ENCODE measurements around the gene FAM180B.
A peak's percentile ranks its signal among the peaks of the same experiment; 100 is the strongest.
"Not testable (repeated sequence)": the region's sequence is repeated elsewhere in the genome, so short reads cannot be mapped to it uniquely, and the experiment has no call there.

Gene FAM180B, protein sequence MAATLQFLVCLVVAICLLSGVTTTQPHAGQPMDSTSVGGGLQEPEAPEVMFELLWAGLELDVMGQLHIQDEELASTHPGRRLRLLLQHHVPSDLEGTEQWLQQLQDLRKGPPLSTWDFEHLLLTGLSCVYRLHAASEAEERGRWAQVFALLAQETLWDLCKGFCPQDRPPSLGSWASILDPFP

DNA sequence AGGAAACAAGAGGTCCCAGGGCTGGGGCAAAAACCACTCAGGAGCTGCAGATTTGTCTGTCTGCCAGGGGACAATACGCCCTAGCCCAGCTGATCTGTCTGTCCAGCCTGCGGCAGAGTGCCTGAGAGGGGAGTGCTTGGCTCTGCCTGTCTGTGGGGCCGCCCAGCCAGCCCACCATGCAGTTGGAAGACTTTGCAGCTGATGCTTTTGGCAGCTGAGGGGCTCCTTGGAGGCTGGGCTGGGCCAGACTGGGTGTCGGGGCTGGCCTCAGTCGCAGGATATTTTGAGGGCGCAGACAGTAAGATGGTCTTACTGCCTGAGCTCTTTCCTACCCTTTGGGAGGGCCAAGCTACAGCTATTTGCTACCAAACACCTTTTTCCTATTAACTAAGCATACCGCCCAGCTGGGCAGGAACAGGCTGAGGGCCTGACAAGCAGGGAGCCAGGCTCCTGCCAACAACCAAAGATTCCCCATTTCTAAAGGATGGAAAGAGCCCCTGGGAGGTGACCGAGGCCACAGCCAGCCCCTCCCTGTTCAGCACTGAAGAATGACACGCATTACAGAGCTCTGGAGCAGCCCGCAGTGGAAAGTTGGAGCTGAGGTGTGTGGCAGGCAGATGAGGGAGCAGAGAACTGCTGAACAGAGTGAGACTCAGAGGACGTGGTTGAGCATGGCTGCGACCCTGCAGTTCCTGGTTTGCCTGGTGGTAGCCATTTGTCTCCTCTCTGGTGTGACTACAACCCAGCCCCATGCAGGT, at the start of gene FAM180B:
Gene FAM180B (plus strand): TSS at position 581 of the 758 bp plus-strand sequence. CDS start 91 bp downstream, at position 672.
- no peak for DNase-seq (ENCODE audit: low read depth, low spot score)

- DNase-seq (ENCODE audit: low read depth, low spot score) = no peak
These were observed 49.6 kb upstream of the FAM180B start for GRCh38 chr11:47536915-47537314.

DNA sequence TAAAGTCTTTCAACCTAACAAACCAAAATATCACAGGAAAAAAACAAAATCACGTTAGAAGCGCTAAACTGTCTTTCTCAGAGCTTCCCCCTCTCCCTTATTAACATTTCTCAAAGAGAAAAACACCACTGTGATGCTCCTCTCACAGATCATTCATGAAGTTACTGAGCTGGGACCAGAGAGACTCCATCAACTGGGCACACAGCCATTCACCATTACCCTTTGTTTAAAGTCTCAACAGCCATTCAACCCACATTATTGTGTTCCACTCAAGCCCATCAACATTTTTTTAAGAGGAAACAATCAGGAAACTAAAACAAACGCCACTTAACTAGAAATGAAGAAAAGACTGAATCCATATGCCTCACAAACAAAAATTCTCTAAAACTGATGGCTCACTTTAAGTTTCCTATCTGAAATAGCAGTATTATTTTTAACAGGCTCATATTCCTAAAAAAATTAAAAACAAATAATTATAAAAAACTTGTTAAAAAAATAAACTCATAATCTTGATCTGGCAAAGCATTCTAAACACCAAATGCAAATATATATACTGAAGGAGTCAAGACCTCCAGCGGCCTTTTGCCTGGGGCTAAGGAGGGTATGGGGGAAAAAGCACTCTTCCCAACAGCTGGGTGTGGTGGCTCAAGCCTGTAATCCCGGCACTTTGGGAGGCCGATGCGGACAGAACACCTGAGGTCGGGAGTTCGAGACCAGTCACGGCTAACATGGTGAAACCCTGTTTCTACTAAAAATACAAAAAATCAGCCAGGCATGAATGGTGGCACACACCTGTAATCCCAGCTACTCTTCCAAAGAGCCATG, 47.5 kb upstream of the FAM180B start:
- DNase-seq (ENCODE audit: low read depth, low spot score) = no peak

DNA sequence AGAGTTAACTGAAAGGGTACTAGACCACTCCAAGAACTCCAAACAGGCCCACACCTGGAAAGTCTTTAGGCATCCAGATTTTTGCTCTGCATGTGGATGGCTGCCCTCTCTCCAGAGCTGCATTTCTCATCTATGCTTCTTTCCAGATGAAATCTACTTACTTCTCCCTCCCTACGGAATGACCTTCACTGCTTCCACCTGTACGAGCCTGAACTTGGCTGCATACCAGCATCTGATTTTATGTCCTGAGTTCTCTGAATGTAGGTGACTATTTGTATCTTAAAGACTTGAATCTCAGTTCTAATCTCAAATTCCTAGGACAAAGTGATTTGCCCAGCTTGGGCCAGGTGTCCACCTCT, 46.8 kb upstream of the FAM180B start:
- DNase-seq (ENCODE audit: low read depth, low spot score) = no peak

- DNase-seq (ENCODE audit: low read depth, low spot score) = no peak
These were observed 45.4 kb upstream of the FAM180B start for GRCh38 chr11:47541070-47541469.

DNA sequence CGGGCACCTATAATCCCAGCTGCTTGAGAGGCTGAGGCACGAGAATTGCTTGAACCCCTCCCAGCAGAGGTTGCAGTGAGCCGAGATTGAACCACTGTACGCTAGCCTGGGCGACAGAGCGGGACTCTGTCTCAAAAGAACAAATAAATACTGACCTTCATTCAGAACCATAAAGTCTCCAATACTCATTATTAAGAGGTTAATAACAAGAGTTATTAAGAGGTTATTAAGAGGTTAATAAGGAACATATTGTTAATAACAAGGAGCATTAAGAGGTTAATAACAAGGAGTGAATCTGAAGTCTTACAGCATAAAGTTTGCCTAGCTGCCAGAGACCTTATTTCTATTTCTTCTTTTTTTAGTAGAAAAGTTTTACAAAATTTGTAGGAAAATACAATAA, 41.2 kb upstream of the FAM180B start:
- DNase-seq (ENCODE audit: low read depth, low spot score) = no peak

- DNase-seq (ENCODE audit: low read depth, low spot score) = not testable (repeated sequence)
These were observed 40.2 kb upstream of the FAM180B start for GRCh38 chr11:47546274-47546673.

DNA sequence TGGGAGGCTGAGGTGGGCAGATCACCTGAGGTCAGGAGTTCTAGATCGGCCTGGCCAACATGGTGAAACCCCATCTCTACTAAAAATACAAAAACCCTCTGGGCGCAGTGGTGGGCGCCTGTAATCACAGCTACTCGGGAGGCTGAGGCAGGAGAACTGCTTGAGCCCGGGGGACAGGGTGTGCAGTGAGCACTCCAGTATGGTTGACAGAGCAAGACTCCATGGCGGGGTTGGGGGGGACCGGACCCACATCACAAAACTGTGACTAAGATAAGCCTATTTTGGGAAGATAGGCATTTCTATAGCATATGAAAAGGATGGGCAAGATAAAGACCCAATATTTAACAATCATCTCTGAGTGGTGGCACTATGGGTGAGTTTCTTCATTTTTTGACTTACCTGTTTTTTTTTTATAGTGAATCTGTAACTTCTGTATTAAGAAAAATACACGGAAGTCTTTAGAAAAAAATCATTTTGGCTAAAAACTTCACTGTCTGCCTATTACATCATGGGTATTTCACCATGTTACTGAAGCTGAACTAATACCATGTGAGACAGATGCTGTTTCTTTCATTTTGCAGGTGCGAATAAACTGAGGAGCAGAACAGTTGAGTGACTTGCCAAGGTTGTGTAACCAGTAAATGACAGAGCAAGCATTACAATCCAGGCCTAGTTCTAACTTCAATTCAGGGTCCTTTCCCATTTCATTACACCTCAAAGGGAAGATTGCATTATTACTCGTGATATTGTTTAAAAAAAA, 36.0 kb upstream of the FAM180B start:
- no peak for DNase-seq (ENCODE audit: low read depth, low spot score)

GRCh38 chr11:47551086-47551485, 35.4 kb upstream of the FAM180B start:
- DNase-seq (ENCODE audit: low read depth, low spot score) = no peak

GRCh38 chr11:47552056-47552565, 34.4 kb upstream of the FAM180B start:
- DNase-seq (ENCODE audit: low read depth, low spot score) = no peak

- DNase-seq (ENCODE audit: low read depth, low spot score) = peak; percentile 43
These were observed 33.7 kb upstream of the FAM180B start, which contains the start of gene CELF1 for GRCh38 chr11:47552566-47553405. CELF1 (minus strand) TSS chr11:47553132; CDS start chr11:47499523, 53,609 bp downstream.

DNA sequence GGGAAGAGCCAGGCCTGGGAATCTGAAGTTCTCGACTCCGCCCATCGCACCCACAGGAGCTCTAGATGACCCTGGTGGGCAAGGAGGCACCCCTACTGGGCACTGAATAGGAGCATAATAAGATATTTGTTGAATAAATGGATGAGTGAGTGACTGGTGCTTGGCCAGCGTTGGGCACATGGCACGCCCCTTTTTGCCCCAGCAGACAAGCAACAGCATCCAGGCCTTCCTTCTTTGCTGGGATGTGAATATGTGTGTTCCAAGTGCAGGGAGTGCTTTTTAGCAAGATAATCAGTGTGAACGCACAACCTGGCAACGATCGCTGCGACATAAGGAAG, 33.1 kb upstream of the FAM180B start:
- no peak for DNase-seq (ENCODE audit: low read depth, low spot score)

GRCh38 chr11:47557004-47557403, 29.5 kb upstream of the FAM180B start:
- DNase-seq (ENCODE audit: low read depth, low spot score) = not testable (repeated sequence)

DNA sequence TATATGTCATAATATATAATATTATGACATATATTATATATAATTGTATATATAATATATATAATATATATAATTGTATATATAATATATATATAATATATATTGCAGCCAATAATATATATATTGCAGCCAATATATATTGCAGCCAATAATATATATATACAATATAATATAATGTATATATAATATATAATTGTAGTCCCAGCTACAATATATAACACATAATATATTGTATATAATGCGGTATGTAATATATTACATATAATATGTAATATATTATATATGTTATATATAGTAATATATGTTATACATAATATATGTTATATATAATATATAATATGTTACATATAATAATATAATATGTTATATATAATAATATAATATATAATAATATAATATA, 27.8 kb upstream of the FAM180B start:
- no peak for DNase-seq (ENCODE audit: low read depth, low spot score)

DNA sequence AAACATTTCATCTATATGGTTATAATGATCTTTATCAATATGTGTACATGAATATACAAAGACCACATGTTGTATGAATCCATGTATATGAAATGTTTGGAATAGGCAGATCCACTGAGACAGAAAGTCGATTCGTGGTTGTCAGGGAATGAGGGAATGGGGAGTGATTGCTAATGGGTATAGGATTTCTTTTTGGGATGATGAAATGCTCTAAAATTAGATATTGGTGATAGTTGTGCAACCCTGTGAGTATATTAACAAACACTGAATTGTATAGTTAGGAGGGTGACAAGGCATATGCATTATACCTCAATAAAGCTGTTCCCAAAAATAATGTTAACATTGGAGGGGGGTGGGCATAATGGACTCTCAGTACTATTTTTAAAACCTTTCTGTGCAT, 26.1 kb upstream of the FAM180B start:
- DNase-seq (ENCODE audit: low read depth, low spot score) = no peak

GRCh38 chr11:47562393-47562792, 24.1 kb upstream of the FAM180B start:
- not testable (repeated sequence) for DNase-seq (ENCODE audit: low read depth, low spot score)

- not testable (repeated sequence) for DNase-seq (ENCODE audit: low read depth, low spot score)
These were observed 22.1 kb upstream of the FAM180B start for GRCh38 chr11:47564366-47564765.

DNA sequence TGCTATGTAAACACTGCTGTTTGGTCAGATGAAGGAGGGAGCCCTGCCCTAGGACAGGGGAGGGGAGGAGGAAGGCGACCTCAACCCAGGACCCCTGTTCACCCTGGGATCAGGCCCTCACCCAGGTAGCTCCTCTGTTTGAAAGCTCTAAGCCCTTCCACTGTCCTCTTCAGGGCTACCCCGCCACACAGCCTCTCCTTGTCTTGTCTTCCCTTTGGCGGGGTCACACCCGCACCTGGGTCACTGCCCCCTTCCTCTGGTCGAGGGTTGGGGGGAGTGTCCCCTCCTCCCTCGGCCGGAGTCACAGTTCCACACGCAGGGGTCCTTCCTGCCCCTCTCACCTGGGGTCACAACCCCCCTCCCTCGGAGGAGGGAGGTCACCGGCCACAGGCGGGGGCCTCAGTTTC, 21.5 kb upstream of the FAM180B start:
- no peak for DNase-seq (ENCODE audit: low read depth, low spot score)

DNA sequence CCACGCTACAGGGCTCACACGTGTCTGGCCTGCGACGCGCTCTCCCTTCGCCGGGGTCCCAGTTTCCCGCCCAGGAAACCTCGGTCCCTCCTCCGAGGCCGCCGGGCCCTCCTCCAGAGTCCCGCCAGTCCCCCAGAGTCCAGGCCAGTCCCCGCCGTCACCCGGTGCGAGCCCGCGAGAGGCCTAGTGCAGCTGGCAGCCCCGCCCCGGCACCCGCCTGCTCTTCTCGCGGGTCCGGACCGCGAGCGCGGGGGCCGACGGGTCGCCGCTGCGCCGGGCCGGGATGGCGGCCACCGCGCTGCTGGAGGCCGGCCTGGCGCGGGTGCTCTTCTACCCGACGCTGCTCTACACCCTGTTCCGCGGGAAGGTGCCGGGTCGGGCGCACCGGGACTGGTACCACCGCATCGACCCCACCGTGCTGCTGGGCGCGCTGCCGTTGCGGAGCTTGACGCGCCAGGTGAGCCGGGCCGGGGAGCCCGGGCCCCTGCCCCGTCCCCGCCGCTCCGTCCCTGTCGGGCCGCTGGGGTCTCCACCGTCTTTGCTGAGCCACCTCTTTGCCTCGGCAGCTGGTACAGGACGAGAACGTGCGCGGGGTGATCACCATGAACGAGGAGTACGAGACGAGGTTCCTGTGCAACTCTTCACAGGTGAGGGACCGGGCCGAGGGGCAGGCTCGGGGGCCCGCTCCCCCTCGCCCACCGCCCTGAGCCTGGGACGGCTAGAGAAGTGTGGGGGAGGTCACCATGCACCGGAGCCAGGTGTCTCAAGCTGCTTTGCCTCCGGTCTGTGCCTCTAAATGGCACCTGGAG, 20.9 kb upstream of the FAM180B start, which contains the start of gene PTPMT1:
Gene PTPMT1 (plus strand): TSS at position 260 of the 809 bp plus-strand sequence. CDS start 24 bp downstream, at position 284.
- DNase-seq (ENCODE audit: low read depth, low spot score) = no peak
